ENCODE measurements around the gene DPP6. TPM values are rescaled to one million over a fixed set of nuclear protein-coding genes. Genes with fewer than 3 reads are reported as not detected.

The DPP6 gene
- total RNA-seq, 3 donors from 2014 or later (not counting 1 experiment from before 2014, with no cell fraction given), result not detected

- 93% methylated on average over 2 of the region's 7 CpGs for WGBS (ENCODE audit: insufficient coverage)
- Histone ChIP-seq H3K27ac (ENCODE audit: low read length) (no peak overlapping the region), H3K9me3 (ENCODE audit: control insufficient read depth, insufficient read depth, low read length) (no peaks in the 10 kb centered on the region), H3K36me3 (ENCODE audit: control insufficient read depth, insufficient read depth, low read length) (no peaks in the 10 kb centered on the region), H3K27me3 (ENCODE audit: control insufficient read depth, insufficient read depth, low read length) (no peaks in the 10 kb centered on the region), H3K4me3 (ENCODE audit: low read length) (no peak overlapping the region), H3K4me1 (ENCODE audit: control insufficient read depth, insufficient read depth, low read length) (no peaks in the 10 kb centered on the region)
- intact Hi-C loops (cut with micrococcal nuclease), result no loop called here
- no peaks in the 10 kb centered on the region for H3K36me3 Mint-ChIP-seq
- TF ChIP-seq CTCF (IDR thresholded peaks at IDR 0.05), result no peak
- ATAC-seq, result no peak
- no peaks in the 10 kb centered on the region for H3K4me1 Mint-ChIP-seq
- DNase-seq, result no peak
- H3K9me3 Mint-ChIP-seq, result peaks cover 10 to 12% of the 10 kb centered on the region in 2 donors
- no peak overlapping the region for H3K4me3 Mint-ChIP-seq
- no peak overlapping the region for H3K27ac Mint-ChIP-seq
- no peaks in the 10 kb centered on the region for H3K27me3 Mint-ChIP-seq (ENCODE audit: low read depth in 2 of 2)
Observed at GRCh38 chr7:154512121-154512833, 460.1 kb downstream of the DPP6 start.

GRCh38 chr7:154517768-154518167 lies 465.6 kb downstream of the DPP6 start:
- WGBS (ENCODE audit: insufficient coverage), result 87% methylated on average over 10 of the region's 10 CpGs
- Mint-ChIP-seq H3K27ac (no peak overlapping the region), H3K4me1 (no peaks in the 10 kb centered on the region), H3K36me3 (no peaks in the 10 kb centered on the region), H3K9me3 (peaks cover 6 to 15% of the 10 kb centered on the region in 2 donors), H3K4me3 (no peak overlapping the region), H3K27me3 (ENCODE audit: low read depth in 2 of 2) (no peaks in the 10 kb centered on the region)
- no peak for TF ChIP-seq CTCF (IDR thresholded peaks at IDR 0.05)
- Histone ChIP-seq H3K4me1 (ENCODE audit: control insufficient read depth, insufficient read depth, low read length) (no peaks in the 10 kb centered on the region), H3K36me3 (ENCODE audit: control insufficient read depth, insufficient read depth, low read length) (no peaks in the 10 kb centered on the region), H3K27ac (ENCODE audit: low read length) (no peak overlapping the region), H3K27me3 (ENCODE audit: control insufficient read depth, insufficient read depth, low read length) (no peaks in the 10 kb centered on the region), H3K9me3 (ENCODE audit: control insufficient read depth, insufficient read depth, low read length) (no peaks in the 10 kb centered on the region), H3K4me3 (ENCODE audit: low read length) (no peak overlapping the region)
- intact Hi-C loops (cut with micrococcal nuclease), result no loop called here
- no peak for ATAC-seq
- no peak for DNase-seq

- intact Hi-C loops (cut with micrococcal nuclease), result no loop called here
- no peaks in the 10 kb centered on the region for H3K9me3 ChIP-seq (ENCODE audit: control insufficient read depth, insufficient read depth, low read length)
- H3K9me3 Mint-ChIP-seq, result peaks cover 5 to 15% of the 10 kb centered on the region in 2 donors
- H3K4me1 Mint-ChIP-seq, result no peaks in the 10 kb centered on the region
- no peaks in the 10 kb centered on the region for H3K36me3 ChIP-seq (ENCODE audit: control insufficient read depth, insufficient read depth, low read length)
- no peak overlapping the region for H3K4me3 Mint-ChIP-seq
- no peaks in the 10 kb centered on the region for H3K4me1 ChIP-seq (ENCODE audit: control insufficient read depth, insufficient read depth, low read length)
- ATAC-seq (no peak), DNase-seq (no peak)
- H3K27me3 Mint-ChIP-seq (ENCODE audit: low read depth in 2 of 2), result no peaks in the 10 kb centered on the region
- H3K4me3 ChIP-seq (ENCODE audit: low read length), result no peak overlapping the region
- H3K27ac ChIP-seq (ENCODE audit: low read length), result no peak overlapping the region
- no peaks in the 10 kb centered on the region for H3K27me3 ChIP-seq (ENCODE audit: control insufficient read depth, insufficient read depth, low read length)
- H3K36me3 Mint-ChIP-seq, result no peaks in the 10 kb centered on the region
- H3K27ac Mint-ChIP-seq, result no peak overlapping the region
- TF ChIP-seq CTCF (IDR thresholded peaks at IDR 0.05), result no peak
- WGBS (ENCODE audit: insufficient coverage), result 84% methylated on average over 4 of the region's 4 CpGs
Observed at GRCh38 chr7:154519229-154519628, 467.0 kb downstream of the DPP6 start.

- peaks cover 6% of the 10 kb centered on the region for H3K36me3 Mint-ChIP-seq
- no peak for DNase-seq
- no peak overlapping the region for H3K27ac ChIP-seq (ENCODE audit: low read length)
- no peak overlapping the region for H3K27ac Mint-ChIP-seq
- no peaks in the 10 kb centered on the region for H3K4me1 Mint-ChIP-seq
- no peak for ATAC-seq
- 91% methylated on average over 1 of the region's 1 CpG for WGBS (ENCODE audit: insufficient coverage)
- H3K9me3 Mint-ChIP-seq, result peaks cover 16 to 23% of the 10 kb centered on the region in 2 donors
- H3K4me3 ChIP-seq (ENCODE audit: low read length), result no peak overlapping the region
- TF ChIP-seq CTCF (IDR thresholded peaks at IDR 0.05), result no peak
- H3K4me3 Mint-ChIP-seq, result no peak overlapping the region
- H3K4me1 ChIP-seq (ENCODE audit: control insufficient read depth, insufficient read depth, low read length), result no peaks in the 10 kb centered on the region
- peaks cover 3% of the 10 kb centered on the region for H3K9me3 ChIP-seq (ENCODE audit: control insufficient read depth, insufficient read depth, low read length)
- intact Hi-C loops (cut with micrococcal nuclease), result no loop called here
- H3K36me3 ChIP-seq (ENCODE audit: control insufficient read depth, insufficient read depth, low read length), result no peaks in the 10 kb centered on the region
- no peaks in the 10 kb centered on the region for H3K27me3 ChIP-seq (ENCODE audit: control insufficient read depth, insufficient read depth, low read length)
- H3K27me3 Mint-ChIP-seq (ENCODE audit: low read depth in 2 of 2), result no peaks in the 10 kb centered on the region
Observed at GRCh38 chr7:154530136-154530535, 477.9 kb downstream of the DPP6 start.

Data from natural killer cell (primary cell).